HepG2 (cell line): ENCODE data around the gene OR5M8.

ENCODE experiments used
- CREM ChIP-seq, 2 experiments: sonication (generic) in 1 of 2; formaldehyde crosslinking in 1 of 2; IDR thresholded peaks; 2 replicates each; pipeline versions ENCODE4 v1.4.0 to v1.6.1; 2016 to 2020; ENCODE audit warnings: antibody characterized with exemption in 1 of 2, mild to moderate bottlenecking in 1 of 2, missing genetic modification reagents in 1 of 2
- SNAI1 ChIP-seq: sonication (generic); formaldehyde crosslinking; IDR thresholded peaks from 2 replicates; pipeline ENCODE4 v1.5.0; 2020; ENCODE audit warnings: mild to moderate bottlenecking, missing genetic modification reagents, borderline replicate concordance
- ZNF142 ChIP-seq: sonication (generic); formaldehyde crosslinking; IDR thresholded peaks from 2 replicates; pipeline ENCODE4 v1.4.0; 2020; ENCODE audit warnings: missing genetic modification reagents
- ZNF3 ChIP-seq: IDR thresholded peaks from 2 replicates; pipeline ENCODE4 v1.7.0; 2017; ENCODE audit warnings: inconsistent platforms
- ZNF740 ChIP-seq: sonication (generic); formaldehyde crosslinking; IDR thresholded peaks from 2 replicates; pipeline ENCODE4 v1.4.0; 2020; ENCODE audit warnings: missing genetic modification reagents
- TF ChIP-seq, protein P1 (sequence below), 2 experiments: fragments of 450-650 bp in 1 of 2; sonication (generic) in 1 of 2; formaldehyde crosslinking; IDR thresholded peaks; 2 replicates each; pipeline versions ENCODE4 v1.5.0 to v1.8.0; 2020 to 2022; ENCODE audit warnings: mild to moderate bottlenecking in 1 of 2, missing genetic modification reagents in 1 of 2

DNA sequence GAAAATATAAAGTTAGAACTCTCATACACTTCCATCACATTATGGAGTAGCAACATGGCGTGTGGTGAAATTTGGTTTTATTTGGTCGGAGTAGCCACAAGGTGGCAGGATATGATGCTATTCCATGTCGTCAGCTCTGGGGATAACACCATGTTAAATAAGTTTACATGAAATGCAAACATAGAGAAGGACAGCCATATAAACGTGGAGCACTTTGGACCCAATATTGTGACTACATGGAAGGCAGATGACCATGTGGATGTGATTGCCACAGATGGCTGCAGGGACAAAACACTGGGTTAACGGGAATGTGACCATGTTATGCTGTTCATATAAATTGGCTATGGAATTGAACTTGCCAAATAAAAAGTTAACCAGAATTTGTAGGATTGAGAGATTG is 30.8 kb upstream of the OR5M8 start:
- no peak for TF ChIP-seq ZNF142 (CRISPR knock-in tag)
- TF ChIP-seq ZNF740 (CRISPR knock-in tag) = no peak
- TF ChIP-seq, protein P1, sequence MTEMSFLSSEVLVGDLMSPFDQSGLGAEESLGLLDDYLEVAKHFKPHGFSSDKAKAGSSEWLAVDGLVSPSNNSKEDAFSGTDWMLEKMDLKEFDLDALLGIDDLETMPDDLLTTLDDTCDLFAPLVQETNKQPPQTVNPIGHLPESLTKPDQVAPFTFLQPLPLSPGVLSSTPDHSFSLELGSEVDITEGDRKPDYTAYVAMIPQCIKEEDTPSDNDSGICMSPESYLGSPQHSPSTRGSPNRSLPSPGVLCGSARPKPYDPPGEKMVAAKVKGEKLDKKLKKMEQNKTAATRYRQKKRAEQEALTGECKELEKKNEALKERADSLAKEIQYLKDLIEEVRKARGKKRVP (CRISPR knock-in tag; IDR thresholded peaks at IDR 0.05) = no peak
- TF ChIP-seq CREM (IDR thresholded peaks at IDR 0.05) = no peak
- no peak for TF ChIP-seq CREM (CRISPR knock-in tag; IDR thresholded peaks at IDR 0.05)
- TF ChIP-seq SNAI1 = no peak
- no peak for TF ChIP-seq ZNF3 (CRISPR knock-in tag)
